K562 (cell line): ENCODE results near the gene ZDHHC14. TPM values are rescaled to one million over a fixed set of nuclear protein-coding genes. Genes with fewer than 3 reads are reported as not detected.
A peak's percentile ranks its signal among the peaks of the same experiment; 100 is the strongest.

Source experiments
- AFF1 ChIP-seq, 2 experiments: fragments of 450-650 bp; IDR thresholded peaks; 2 replicates each; pipeline ENCODE4 v1.6.1; 2018; ENCODE audit warnings: mild to moderate bottlenecking in 2 of 2, low read depth in 1 of 2; ENCODE audit not compliant: partially characterized antibody in 2 of 2
- ARID4B ChIP-seq: sonication (generic); formaldehyde crosslinking; IDR thresholded peaks from 2 replicates; pipeline ENCODE4 v1.8.0; 2022; ENCODE audit warnings: mild to moderate bottlenecking, missing genetic modification reagents
- CHD4 ChIP-seq: fragments of 200-600 bp; sonication (generic); IDR thresholded peaks from 3 replicates; pipeline ENCODE4 v1.6.1; 2012; ENCODE audit warnings: low read depth, mild to moderate bottlenecking, mixed read lengths, low read length, inconsistent platforms; ENCODE audit not compliant: insufficient read depth, insufficient replicate concordance, poor library complexity, severe bottlenecking
- CTCF ChIP-seq, 3 experiments: IDR thresholded peaks in 2 of 3; conservative IDR thresholded peaks in 1 of 3; 2 replicates each; pipeline ENCODE4 v1.5.1; 2011 to 2012; ENCODE audit warnings: low read length in 3 of 3, mild to moderate bottlenecking in 3 of 3, control low read depth in 2 of 3, improper control_type of control experiment in 1 of 3, inconsistent platforms in 1 of 3, low read depth in 1 of 3, mixed read lengths in 1 of 3, moderate library complexity in 1 of 3; ENCODE audit not compliant: insufficient read depth in 2 of 3
- HEY1 ChIP-seq: fragments of 250-450 bp; sonication (Bioruptor Pico); IDR thresholded peaks from 2 replicates; pipeline ENCODE4 v1.5.0; 2020; ENCODE audit warnings: mild to moderate bottlenecking, moderate library complexity, borderline replicate concordance
- IFI16 ChIP-seq: fragments of 250-450 bp; sonication (Bioruptor Pico); IDR thresholded peaks from 2 replicates; pipeline ENCODE4 v2.1.2; 2022; ENCODE audit warnings: mild to moderate bottlenecking, inconsistent platforms
- IRF2 ChIP-seq: sonication (generic); formaldehyde crosslinking; IDR thresholded peaks from 2 replicates; pipeline ENCODE4 v1.8.1; 2022; ENCODE audit warnings: mild to moderate bottlenecking, missing genetic modification reagents
- MAFF ChIP-seq: IDR thresholded peaks from 2 replicates; pipeline ENCODE4 v1.6.1; 2012; ENCODE audit warnings: low read length, improper control_type of control experiment
- RBM17 ChIP-seq: fragments of 200-400 bp; formaldehyde crosslinking; IDR thresholded peaks from 2 replicates; pipeline ENCODE4 v1.6.1; 2017; ENCODE audit warnings: low read depth, mild to moderate bottlenecking, low read length, borderline replicate concordance
- RHOXF2B ChIP-seq: fragments of 250-450 bp; sonication (Bioruptor Pico); conservative IDR thresholded peaks from 2 replicates; pipeline ENCODE4 v1.5.1; 2021
- STAT5A ChIP-seq: IDR thresholded peaks from 2 replicates; pipeline ENCODE4 v1.6.1; 2012; ENCODE audit warnings: low read length, inconsistent platforms, borderline replicate concordance
- ZBTB49 ChIP-seq: sonication (generic); formaldehyde crosslinking; IDR thresholded peaks from 2 replicates; pipeline ENCODE4 v1.8.0; 2022; ENCODE audit warnings: missing genetic modification reagents, mild to moderate bottlenecking, borderline replicate concordance
- ZEB2 ChIP-seq: fragments of 450-650 bp; IDR thresholded peaks from 2 replicates; pipeline ENCODE4 v1.6.1; 2016
- ZFX ChIP-seq: sonication (generic); formaldehyde crosslinking; IDR thresholded peaks from 2 replicates; pipeline ENCODE4 v1.8.0; 2022; ENCODE audit warnings: mild to moderate bottlenecking, missing genetic modification reagents, moderate library complexity
- polyA plus RNA-seq, 8 experiments: library from polyadenylated mRNA; depleted of rRNA in 4 of 8; stranded (reverse) in 5 of 8; unstranded in 3 of 8; fragments of >200 nt; fragmentation: Nextera tagmentation in 2 of 8; fragmentation: Illumina TruSeq in 1 of 8; extraction: Ambion mirVana in 2 of 8; extraction: Trizol in 1 of 8; gene quantifications; 2 replicates each; pipeline versions ENCODE4 v1.2.1 to v1.2.3, GENCODE V29; 2011 to 2014; ENCODE audit warnings: inconsistent platforms in 1 of 8, missing spikeins in 1 of 8
- total RNA-seq, 7 experiments: library from RNA; depleted of rRNA in 6 of 7; stranded (reverse); fragments of >200 nt in 6 of 7; fragmentation: Illumina TruSeq in 2 of 7; extraction: Trizol in 2 of 7; gene quantifications; 2 replicates each; pipeline versions ENCODE4 v1.2.1 to v1.2.3, GENCODE V29; 2011 to 2021; ENCODE audit warnings: low replicate concordance in 1 of 7

ZDHHC14 gene
- total and polyA plus RNA-seq, 9 of the 15 experiments (the other 6 are each of a cell fraction or from before 2014, with no cell fraction given): 0.92 to 23.1 (median 13.8) TPM

- TF ChIP-seq ZBTB49 (CRISPR knock-in tag) (no peak), AFF1 (IDR thresholded peaks at IDR 0.05; ENCODE audit: low read depth in 1 of 2, partially characterized antibody in 2 of 2) (peak in 1 of 2 experiments; percentile 18), ZFX (CRISPR knock-in tag) (no peak), MAFF (no peak), STAT5A (no peak), CHD4 (no peak), IFI16 (CRISPR knock-in tag) (no peak), ARID4B (CRISPR knock-in tag) (no peak), RBM17 (no peak), IRF2 (CRISPR knock-in tag) (no peak), CTCF (IDR thresholded peaks at IDR 0.05 in 2 of 3, conservative IDR thresholded peaks at IDR 0.05 in 1 of 3; ENCODE audit: insufficient read depth in 2 of 3, low read depth in 1 of 3, low read length in 3 of 3) (no peak), RHOXF2B (no peak), ZEB2 (peak; percentile 96), HEY1 (no peak)
These were observed 47.6 kb downstream of the ZDHHC14 start (continued) for GRCh38 chr6:157428427-157429202.
